HepG2 (cell line): ENCODE results near the gene VPS9D1. TPM values are rescaled to one million over a fixed set of nuclear protein-coding genes. Genes with fewer than 3 reads are reported as not detected.

Source experiments
- ATM ChIP-seq: fragments of 450-650 bp; IDR thresholded peaks from 2 replicates; pipeline ENCODE4 v1.7.1; 2017; ENCODE audit warnings: mild to moderate bottlenecking, borderline replicate concordance
- BRCA1 ChIP-seq: sonication (generic); formaldehyde crosslinking; IDR thresholded peaks from 2 replicates; pipeline ENCODE4 v1.4.0; 2020; ENCODE audit warnings: missing genetic modification reagents
- CCAR2 ChIP-seq: fragments of 200-400 bp; formaldehyde crosslinking; optimal IDR thresholded peaks from 2 replicates; pipeline ENCODE3; 2018; ENCODE audit warnings: low read depth, mild to moderate bottlenecking, low read length, moderate library complexity
- CREM ChIP-seq, 2 experiments: sonication (generic) in 1 of 2; formaldehyde crosslinking in 1 of 2; IDR thresholded peaks; 2 replicates each; pipeline versions ENCODE4 v1.4.0 to v1.6.1; 2016 to 2020; ENCODE audit warnings: antibody characterized with exemption in 1 of 2, mild to moderate bottlenecking in 1 of 2, missing genetic modification reagents in 1 of 2
- FLYWCH1 ChIP-seq: sonication (generic); formaldehyde crosslinking; IDR thresholded peaks from 2 replicates; pipeline ENCODE4 v1.8.1; 2023; ENCODE audit warnings: mild to moderate bottlenecking, missing genetic modification reagents
- KLF12 ChIP-seq: sonication (generic); formaldehyde crosslinking; IDR thresholded peaks from 2 replicates; pipeline ENCODE4 v1.4.0; 2020; ENCODE audit warnings: missing genetic modification reagents, borderline replicate concordance
- MTA1 ChIP-seq: sonication (generic); formaldehyde crosslinking; IDR thresholded peaks from 2 replicates; pipeline ENCODE4 v1.4.0; 2020; ENCODE audit warnings: missing genetic modification reagents, mild to moderate bottlenecking, borderline replicate concordance
- NFE2L2 ChIP-seq: fragments of 150-350 bp; IDR thresholded peaks from 2 replicates; pipeline ENCODE4 v1.6.1; 2014; ENCODE audit warnings: low read length
- NR3C1 ChIP-seq: sonication (generic); formaldehyde crosslinking; IDR thresholded peaks from 2 replicates; pipeline ENCODE4 v1.4.0; 2020; ENCODE audit warnings: missing genetic modification reagents
- PCBP2 ChIP-seq: fragments of 200-400 bp; formaldehyde crosslinking; optimal IDR thresholded peaks from 2 replicates; pipeline ENCODE3; 2018; ENCODE audit warnings: low read length, low read depth; ENCODE audit not compliant: poor library complexity, severe bottlenecking
- SMARCC2 ChIP-seq: fragments of 450-650 bp; IDR thresholded peaks from 2 replicates; pipeline ENCODE4 v1.6.1; 2017; ENCODE audit warnings: antibody characterized with exemption, mild to moderate bottlenecking
- ZIK1 ChIP-seq: sonication (generic); formaldehyde crosslinking; IDR thresholded peaks from 2 replicates; pipeline ENCODE4 v1.5.0; 2020; ENCODE audit warnings: mild to moderate bottlenecking, low read depth, missing genetic modification reagents, borderline replicate concordance
- ZNF17 ChIP-seq: sonication (generic); formaldehyde crosslinking; IDR thresholded peaks from 2 replicates; pipeline ENCODE4 v1.5.0; 2020; ENCODE audit warnings: mild to moderate bottlenecking, missing genetic modification reagents
- ZNF251 ChIP-seq: sonication (generic); formaldehyde crosslinking; IDR thresholded peaks from 2 replicates; pipeline ENCODE4 v1.9.0; 2021; ENCODE audit warnings: mild to moderate bottlenecking, missing genetic modification reagents
- ZNF598 ChIP-seq: sonication (generic); formaldehyde crosslinking; IDR thresholded peaks from 2 replicates; pipeline ENCODE4 v1.5.1; 2020; ENCODE audit warnings: mild to moderate bottlenecking, missing genetic modification reagents, borderline replicate concordance
- ZNF713 ChIP-seq: sonication (generic); formaldehyde crosslinking; IDR thresholded peaks from 2 replicates; pipeline ENCODE4 v1.4.0; 2020; ENCODE audit warnings: mild to moderate bottlenecking, missing genetic modification reagents
- ZNF878 ChIP-seq: sonication (generic); formaldehyde crosslinking; IDR thresholded peaks from 2 replicates; pipeline ENCODE4 v1.8.1; 2023; ENCODE audit warnings: mild to moderate bottlenecking, missing genetic modification reagents, moderate library complexity
- polyA plus RNA-seq, 8 experiments: library from polyadenylated mRNA; depleted of rRNA in 3 of 8; stranded (reverse) in 7 of 8; unstranded in 1 of 8; fragments of >200 nt; fragmentation: Illumina TruSeq in 4 of 8; extraction: Trizol in 4 of 8; gene quantifications; 2 replicates each; pipeline versions ENCODE4 v1.2.1 to v1.2.3, GENCODE V29; 2011 to 2016; ENCODE audit warnings: low read depth in 4 of 8, missing spikeins in 1 of 8, mixed read lengths in 1 of 8; ENCODE audit not compliant: insufficient read depth in 1 of 8
- total RNA-seq, 5 experiments: library from RNA; depleted of rRNA; stranded (reverse); fragments of >200 nt; fragmentation: Illumina TruSeq; extraction: Trizol; gene quantifications; 2 replicates each; pipeline ENCODE4 v1.2.3, GENCODE V29; 2016; ENCODE audit warnings: low read depth in 1 of 5
- TF ChIP-seq, protein P1 (sequence below): sonication (generic); formaldehyde crosslinking; IDR thresholded peaks from 2 replicates; pipeline ENCODE4 v1.4.0; 2020; ENCODE audit warnings: missing genetic modification reagents
- TF ChIP-seq, protein P2 (sequence below): sonication (generic); formaldehyde crosslinking; IDR thresholded peaks from 2 replicates; pipeline ENCODE4 v1.9.0; 2021; ENCODE audit warnings: mild to moderate bottlenecking, missing genetic modification reagents

Gene VPS9D1
- total and polyA plus RNA-seq, 2 of the 13 experiments (the other 11 are each of a cell fraction or from before 2014, with no cell fraction given): 10.1 to 13.2 TPM

DNA sequence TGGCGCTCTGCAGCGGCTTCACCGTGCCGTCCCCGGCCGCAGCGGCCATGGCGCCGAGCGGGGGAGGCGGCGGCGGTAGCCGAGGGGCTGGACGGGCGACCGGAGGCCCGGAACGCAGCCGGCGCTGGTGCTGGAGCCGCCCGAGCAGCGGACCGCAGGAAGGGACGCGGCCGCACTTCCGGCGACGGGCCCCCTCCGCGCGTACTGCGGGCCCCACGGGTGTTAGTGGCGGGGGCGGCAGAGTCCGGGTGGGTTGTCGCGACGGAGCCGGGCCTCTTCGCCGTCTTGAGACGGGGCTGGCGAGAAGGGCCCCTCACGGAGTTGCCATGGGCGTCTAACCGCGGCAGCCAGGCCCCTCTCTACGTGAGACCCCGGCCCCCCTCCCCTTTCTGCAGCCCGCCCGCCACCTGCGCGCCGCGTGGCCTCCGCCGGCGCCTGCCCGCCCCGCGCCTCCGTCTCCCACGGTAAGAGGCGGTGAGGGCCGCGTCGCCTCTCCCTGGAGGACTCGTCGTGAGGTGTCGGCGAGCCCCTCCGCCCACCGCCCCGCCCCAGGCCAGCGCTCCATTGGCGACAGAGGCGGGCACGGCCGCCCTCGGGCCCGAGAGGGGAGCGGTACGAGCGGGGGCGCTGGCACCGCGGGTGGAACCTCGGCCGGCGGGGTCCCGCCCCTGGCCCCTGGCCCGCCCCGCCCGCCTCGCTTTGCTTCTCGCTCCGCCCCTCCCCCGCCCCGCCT is at the start of gene VPS9D1, which contains the start of gene ZNF276 (continued):
- TF ChIP-seq BRCA1 (CRISPR knock-in tag): peak; percentile 18; the same call in 1 of the 2 replicates
- TF ChIP-seq ZNF598 (CRISPR knock-in tag): no peak
- no peak; the same call in 1 of the 2 replicates for TF ChIP-seq ZNF878 (CRISPR knock-in tag)
- TF ChIP-seq ATM: no peak
- TF ChIP-seq CREM (IDR thresholded peaks at IDR 0.05): no peak
- no peak for TF ChIP-seq CREM (CRISPR knock-in tag; IDR thresholded peaks at IDR 0.05)
- TF ChIP-seq, protein P1, sequence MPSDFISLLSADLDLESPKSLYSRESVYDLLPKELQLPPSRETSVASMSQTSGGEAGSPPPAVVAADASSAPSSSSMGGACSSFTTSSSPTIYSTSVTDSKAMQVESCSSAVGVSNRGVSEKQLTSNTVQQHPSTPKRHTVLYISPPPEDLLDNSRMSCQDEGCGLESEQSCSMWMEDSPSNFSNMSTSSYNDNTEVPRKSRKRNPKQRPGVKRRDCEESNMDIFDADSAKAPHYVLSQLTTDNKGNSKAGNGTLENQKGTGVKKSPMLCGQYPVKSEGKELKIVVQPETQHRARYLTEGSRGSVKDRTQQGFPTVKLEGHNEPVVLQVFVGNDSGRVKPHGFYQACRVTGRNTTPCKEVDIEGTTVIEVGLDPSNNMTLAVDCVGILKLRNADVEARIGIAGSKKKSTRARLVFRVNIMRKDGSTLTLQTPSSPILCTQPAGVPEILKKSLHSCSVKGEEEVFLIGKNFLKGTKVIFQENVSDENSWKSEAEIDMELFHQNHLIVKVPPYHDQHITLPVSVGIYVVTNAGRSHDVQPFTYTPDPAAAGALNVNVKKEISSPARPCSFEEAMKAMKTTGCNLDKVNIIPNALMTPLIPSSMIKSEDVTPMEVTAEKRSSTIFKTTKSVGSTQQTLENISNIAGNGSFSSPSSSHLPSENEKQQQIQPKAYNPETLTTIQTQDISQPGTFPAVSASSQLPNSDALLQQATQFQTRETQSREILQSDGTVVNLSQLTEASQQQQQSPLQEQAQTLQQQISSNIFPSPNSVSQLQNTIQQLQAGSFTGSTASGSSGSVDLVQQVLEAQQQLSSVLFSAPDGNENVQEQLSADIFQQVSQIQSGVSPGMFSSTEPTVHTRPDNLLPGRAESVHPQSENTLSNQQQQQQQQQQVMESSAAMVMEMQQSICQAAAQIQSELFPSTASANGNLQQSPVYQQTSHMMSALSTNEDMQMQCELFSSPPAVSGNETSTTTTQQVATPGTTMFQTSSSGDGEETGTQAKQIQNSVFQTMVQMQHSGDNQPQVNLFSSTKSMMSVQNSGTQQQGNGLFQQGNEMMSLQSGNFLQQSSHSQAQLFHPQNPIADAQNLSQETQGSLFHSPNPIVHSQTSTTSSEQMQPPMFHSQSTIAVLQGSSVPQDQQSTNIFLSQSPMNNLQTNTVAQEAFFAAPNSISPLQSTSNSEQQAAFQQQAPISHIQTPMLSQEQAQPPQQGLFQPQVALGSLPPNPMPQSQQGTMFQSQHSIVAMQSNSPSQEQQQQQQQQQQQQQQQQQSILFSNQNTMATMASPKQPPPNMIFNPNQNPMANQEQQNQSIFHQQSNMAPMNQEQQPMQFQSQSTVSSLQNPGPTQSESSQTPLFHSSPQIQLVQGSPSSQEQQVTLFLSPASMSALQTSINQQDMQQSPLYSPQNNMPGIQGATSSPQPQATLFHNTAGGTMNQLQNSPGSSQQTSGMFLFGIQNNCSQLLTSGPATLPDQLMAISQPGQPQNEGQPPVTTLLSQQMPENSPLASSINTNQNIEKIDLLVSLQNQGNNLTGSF (CRISPR knock-in tag): peak; percentile 74
- peak; percentile 98 for TF ChIP-seq MTA1
- TF ChIP-seq, protein P2, sequence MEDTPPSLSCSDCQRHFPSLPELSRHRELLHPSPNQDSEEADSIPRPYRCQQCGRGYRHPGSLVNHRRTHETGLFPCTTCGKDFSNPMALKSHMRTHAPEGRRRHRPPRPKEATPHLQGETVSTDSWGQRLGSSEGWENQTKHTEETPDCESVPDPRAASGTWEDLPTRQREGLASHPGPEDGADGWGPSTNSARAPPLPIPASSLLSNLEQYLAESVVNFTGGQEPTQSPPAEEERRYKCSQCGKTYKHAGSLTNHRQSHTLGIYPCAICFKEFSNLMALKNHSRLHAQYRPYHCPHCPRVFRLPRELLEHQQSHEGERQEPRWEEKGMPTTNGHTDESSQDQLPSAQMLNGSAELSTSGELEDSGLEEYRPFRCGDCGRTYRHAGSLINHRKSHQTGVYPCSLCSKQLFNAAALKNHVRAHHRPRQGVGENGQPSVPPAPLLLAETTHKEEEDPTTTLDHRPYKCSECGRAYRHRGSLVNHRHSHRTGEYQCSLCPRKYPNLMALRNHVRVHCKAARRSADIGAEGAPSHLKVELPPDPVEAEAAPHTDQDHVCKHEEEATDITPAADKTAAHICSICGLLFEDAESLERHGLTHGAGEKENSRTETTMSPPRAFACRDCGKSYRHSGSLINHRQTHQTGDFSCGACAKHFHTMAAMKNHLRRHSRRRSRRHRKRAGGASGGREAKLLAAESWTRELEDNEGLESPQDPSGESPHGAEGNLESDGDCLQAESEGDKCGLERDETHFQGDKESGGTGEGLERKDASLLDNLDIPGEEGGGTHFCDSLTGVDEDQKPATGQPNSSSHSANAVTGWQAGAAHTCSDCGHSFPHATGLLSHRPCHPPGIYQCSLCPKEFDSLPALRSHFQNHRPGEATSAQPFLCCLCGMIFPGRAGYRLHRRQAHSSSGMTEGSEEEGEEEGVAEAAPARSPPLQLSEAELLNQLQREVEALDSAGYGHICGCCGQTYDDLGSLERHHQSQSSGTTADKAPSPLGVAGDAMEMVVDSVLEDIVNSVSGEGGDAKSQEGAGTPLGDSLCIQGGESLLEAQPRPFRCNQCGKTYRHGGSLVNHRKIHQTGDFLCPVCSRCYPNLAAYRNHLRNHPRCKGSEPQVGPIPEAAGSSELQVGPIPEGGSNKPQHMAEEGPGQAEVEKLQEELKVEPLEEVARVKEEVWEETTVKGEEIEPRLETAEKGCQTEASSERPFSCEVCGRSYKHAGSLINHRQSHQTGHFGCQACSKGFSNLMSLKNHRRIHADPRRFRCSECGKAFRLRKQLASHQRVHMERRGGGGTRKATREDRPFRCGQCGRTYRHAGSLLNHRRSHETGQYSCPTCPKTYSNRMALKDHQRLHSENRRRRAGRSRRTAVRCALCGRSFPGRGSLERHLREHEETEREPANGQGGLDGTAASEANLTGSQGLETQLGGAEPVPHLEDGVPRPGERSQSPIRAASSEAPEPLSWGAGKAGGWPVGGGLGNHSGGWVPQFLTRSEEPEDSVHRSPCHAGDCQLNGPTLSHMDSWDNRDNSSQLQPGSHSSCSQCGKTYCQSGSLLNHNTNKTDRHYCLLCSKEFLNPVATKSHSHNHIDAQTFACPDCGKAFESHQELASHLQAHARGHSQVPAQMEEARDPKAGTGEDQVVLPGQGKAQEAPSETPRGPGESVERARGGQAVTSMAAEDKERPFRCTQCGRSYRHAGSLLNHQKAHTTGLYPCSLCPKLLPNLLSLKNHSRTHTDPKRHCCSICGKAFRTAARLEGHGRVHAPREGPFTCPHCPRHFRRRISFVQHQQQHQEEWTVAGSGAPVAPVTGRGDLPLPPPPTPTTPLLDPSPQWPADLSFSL (CRISPR knock-in tag): no peak
- no peak for TF ChIP-seq ZNF17 (CRISPR knock-in tag)
- no peak for TF ChIP-seq ZNF251
- TF ChIP-seq FLYWCH1 (CRISPR knock-in tag): no peak
- TF ChIP-seq ZNF713 (CRISPR knock-in tag): no peak
- TF ChIP-seq KLF12 (CRISPR knock-in tag): peak; percentile 98
- TF ChIP-seq PCBP2: no peak
- no peak for TF ChIP-seq NFE2L2
- peak; percentile 98 for TF ChIP-seq ZIK1 (CRISPR knock-in tag)
- TF ChIP-seq SMARCC2: no peak
- TF ChIP-seq NR3C1 (CRISPR knock-in tag): no peak
- peak; percentile 75 for TF ChIP-seq CCAR2
